Midbrain (tissue), 1 donor: ENCODE measurements around the gene RAPGEF3.
A peak's percentile ranks its signal among the peaks of the same experiment; 100 is the strongest.

Experiments used
- DNase-seq: peaks from one replicate; lab custom pipeline; 2025; lab: John Stamatoyannopoulos, UW

The RAPGEF3 gene

DNA sequence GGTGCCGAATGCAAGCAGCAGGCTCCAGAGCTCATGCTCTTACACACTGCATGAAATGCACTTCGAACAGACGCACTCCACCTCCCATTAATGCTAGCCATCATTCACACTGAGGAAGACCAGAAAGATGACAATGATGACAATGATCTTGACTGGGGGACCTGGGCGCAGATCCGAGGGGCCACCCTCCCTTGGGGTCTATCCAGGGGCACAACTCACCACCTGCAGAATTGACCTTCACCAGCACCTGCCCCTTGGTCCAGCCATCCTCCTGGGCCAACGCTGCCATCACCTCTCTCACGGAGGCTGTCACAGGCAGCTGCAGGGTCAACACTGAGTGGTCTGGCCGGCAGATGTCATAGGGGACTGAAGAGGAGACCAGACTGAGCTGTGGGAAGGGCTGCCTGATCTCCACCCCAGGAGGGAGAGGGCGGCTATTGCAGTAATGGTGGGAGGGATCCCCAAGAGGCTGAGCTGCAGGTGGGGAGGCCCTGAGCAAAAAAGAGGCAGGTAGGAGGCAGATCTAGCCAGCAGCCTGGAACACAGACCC lies 15.3 kb downstream of the RAPGEF3 start:
- no peak for DNase-seq

DNA sequence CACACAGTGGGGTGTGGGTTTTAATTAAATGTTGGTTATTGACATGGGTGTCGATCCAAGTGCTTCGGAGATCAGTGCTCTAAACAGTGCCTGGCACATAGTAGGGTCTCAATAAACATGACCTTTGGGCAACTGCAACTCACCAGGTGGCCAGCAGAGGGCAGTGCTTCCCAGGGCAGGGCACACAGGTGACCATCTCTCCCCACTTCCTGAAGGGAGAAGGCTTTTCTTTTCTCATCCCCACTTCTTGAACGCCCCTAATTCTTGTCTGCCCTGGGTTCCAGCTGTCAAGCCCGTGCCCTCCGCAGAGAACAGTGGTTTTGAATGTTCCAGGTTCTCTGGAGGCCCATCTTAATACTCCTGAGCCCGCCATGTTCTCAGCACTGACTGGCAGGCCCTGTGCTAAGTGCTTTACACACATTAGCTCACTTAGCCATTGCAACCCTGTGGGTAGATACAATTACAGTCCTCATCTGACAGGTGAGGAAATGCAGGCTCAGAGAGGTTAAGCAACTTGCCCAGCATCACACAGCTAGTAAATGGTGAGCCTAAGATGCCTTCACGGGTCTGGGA lies 16.3 kb downstream of the RAPGEF3 start:
- DNase-seq, result no peak

DNA sequence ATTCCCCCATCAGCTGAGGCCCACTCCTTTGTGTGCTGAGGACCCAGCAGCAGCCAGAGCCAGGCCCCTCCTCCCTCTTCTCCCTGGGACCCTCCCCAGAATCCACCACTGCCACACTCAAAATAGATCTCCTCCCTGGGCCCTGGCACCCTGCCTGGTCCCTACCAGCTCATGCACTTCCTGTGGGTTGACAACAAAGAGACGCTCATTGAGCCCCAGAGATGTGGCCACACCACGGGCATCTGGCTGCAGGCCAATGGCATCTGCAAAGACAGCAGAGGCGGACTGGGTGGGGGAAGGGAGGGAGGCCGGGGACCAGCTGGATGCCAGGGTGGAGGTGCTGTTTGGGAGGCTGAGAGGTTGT lies 17.4 kb downstream of the RAPGEF3 start:
- peak; percentile 93 for DNase-seq

DNA sequence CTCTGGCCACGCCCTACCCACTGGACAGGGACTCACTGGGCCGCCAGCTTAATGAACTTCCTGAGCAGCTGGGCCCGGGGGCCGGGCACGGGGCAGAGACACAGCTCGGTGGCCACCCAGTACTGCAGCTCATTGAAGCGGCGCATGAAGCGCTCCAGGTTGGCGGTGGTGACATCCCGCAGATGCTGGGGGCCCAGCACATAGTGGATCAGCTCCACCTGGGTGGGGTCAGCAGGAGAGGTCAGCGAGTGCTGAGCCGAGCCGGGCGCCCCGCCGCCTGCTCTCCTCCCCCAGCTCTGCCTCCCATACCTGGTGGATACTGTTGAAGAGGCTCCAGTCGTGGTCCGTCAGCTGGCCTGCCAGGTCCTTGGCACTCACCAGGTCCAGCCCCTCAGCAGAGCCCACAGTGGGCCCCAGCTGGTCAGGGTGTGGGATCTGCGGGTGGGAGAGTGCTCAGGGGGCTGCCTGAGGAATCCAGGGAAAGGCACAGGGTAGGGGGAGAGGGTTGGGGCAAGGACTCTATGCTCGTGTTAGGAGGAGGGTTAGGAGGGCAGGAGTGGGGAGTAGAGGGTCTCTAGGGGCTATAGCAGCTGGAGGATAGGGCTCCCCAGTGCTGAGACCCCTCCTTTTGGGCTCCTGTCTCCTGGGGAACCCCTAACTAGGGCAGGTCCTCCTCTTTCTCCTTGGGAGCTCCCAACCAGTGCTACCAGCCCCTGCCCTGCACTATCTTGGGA lies 17.9 kb downstream of the RAPGEF3 start:
- DNase-seq, result no peak

DNA sequence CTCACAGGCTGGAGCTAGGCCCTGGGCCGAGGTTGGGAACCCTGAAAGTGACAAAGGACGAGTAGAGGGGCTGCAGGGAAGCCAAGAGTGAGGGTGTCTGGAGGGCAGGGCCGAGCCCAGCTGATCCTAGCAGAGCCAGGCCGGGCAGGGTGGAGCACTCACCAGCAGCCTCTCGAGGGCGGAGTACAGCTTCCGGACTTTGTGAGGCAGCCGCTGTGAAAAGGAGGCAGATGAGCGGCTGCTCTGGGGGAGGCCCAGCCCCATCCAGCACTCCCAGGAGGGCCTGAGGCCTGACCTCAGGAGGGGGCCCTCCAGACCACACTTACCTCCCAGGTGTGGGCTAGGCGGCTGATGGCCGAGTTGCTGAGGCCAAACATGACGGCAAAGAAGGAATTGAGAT lies 18.7 kb downstream of the RAPGEF3 start:
- DNase-seq, result no peak

DNA sequence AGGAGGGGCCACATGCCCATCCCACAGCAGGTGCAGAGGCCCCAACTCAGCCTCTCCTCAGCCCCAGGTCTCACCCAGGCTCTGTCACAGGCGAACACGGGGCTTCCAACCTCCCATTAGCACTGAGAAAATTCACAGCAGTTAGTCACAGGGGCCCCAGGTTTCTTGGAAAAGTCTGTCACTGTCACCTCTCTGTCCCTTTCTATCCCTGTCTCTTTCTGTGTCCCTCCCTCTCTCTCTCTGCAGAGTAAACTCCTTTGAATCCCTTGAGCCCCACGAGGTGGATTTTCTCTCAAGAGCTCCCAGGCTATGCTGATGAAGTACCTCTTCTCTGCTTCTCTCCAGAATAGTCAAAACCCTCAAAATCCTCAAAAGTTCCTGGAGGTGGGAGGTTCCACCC lies 19.4 kb downstream of the RAPGEF3 start:
- DNase-seq, result no peak

DNA sequence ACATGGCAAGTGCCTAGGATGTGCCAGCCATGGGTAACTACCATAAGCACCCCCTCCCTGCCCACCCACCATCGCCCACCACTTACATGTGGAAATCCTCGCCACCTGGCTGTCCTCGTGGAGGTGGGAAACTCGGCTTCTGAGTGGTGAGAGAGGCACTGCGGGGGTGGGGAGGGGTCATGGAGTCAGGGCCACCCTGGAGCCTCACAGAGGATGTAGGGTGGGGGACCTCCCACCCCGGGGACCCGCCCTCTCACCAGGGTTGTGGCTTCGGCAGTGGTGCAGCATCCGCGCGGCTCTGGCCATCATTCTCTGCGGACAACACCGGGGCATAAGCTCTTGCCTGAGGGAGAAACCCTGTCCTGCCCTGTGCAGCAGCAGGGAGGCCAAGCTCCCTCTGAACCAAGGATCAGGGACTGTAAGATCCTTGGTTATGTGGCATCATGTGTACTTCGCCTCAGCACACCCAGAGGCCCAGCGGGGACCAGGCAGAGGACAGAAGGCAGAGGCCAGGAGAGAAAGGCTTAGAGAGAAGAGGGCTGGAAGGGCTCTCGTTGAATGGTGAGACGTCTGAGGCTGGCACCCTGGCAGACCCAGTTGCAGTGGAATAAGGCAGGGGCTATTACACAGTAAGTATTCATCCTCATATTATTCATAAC lies 20.6 kb downstream of the RAPGEF3 start:
- no peak for DNase-seq

DNA sequence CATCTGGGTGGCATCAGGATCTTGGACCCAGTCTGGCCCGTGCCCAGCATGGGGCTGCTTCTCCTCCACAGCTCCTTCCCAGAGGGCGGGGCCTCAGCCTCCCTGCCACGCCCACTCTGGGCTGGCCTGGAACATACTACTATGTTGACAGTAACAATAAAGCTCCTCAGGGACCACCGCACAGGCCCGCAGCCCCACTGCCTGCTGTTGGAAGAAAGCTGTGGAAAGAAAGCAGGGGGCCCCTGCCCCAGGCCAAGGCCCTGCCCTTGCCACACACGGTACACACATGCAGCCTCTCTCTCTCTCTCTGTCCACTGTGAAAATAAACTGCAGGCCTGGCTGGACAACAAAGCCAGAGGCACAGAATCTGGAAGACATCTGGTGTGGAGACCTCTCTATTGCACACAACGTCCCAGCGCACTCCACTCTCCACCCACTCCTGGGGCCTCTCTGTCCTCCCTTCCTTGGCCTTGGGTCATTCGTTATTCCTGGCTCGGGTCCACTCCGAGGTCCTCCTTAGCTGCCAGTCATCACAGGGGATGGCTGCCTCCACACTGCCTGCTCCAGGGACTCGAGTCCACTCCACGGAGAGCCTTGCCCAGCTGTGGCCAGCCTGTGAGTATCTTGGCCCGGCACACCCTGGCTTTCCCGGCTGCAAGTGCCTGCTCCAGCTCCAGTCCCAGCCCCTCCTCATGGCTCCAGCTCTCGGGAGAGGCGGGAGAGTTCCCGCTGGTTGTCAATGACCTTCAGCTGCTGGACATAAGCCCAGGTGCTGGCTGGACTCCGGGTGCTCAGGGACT lies 21.6 kb downstream of the RAPGEF3 start:
- peak; percentile 82 for DNase-seq

DNA sequence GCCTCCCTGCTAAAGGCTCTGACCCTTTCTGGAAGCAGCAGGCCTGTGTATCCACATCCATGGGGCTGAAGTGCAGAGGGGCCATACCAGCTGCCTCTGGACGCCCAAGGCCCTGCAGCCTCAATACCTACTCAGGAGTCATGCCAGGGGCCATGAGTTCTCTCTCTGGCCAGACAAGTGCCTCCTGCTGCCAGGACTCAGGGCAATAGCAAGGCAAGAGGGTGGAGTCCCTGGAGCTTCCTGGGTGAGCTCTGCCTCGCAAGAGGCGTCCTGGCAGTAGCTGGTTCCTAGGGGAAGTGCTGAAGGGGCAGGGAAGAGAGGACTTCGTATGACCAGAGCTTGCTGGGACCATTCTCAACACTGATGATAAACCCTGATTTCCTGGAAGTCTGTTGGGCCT lies 22.5 kb downstream of the RAPGEF3 start:
- no peak for DNase-seq

DNA sequence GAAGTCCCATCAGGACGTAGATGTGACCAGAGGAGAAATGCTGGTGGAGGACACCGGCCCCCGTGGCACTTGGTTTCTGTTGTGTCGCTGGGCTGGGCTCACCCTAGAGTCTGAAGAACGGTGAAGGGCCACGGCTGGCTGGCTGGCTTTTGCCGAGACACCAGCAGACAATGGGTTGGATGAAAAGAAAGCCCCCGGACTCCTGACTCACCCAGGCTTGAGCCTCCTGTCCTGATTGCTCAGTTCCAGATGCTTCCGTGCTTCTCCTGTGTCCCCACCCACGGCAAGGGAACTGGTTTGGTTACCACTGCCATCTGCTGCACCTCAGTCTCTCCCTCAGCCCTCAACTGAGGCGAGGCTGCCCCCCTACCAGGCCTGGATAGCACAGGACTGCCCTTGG lies 23.0 kb downstream of the RAPGEF3 start:
- DNase-seq, result no peak

DNA sequence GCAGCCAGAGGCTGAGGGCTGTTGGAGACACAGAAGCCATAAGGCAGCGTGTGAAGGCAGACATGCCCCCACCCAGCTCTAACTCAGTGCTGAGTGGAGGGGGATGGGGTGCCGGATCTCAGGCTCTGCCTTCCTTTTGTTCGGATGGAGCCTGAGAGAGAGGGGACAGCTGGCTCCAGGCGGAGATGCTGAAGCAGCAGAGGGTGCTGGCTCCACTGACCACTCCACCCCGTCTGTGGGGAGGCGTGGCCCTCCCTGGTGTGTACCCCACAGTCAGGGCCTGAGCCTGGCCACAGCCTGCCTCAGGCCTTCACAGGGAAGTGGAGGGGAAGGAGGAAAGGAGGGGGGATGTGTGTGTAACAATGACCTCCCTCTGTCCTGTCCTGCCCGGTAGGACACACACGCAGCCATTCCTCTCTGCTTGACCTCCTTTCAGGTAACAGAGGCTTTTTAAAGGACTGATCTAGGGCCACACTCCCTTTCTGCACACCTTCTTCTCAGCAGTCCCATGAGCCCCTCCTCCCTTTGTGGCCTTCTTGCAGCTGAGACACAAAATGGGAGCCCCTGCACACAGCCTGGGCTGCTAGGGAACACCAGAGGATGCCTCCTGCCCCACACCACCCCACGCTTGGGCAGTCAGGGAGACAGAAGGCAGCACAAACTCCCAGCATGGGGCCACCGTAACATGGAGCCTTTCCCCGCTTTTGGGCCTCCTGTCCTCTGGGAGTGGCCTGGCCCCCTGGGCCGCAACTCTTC lies 23.8 kb downstream of the RAPGEF3 start:
- peak; percentile 52 for DNase-seq

DNA sequence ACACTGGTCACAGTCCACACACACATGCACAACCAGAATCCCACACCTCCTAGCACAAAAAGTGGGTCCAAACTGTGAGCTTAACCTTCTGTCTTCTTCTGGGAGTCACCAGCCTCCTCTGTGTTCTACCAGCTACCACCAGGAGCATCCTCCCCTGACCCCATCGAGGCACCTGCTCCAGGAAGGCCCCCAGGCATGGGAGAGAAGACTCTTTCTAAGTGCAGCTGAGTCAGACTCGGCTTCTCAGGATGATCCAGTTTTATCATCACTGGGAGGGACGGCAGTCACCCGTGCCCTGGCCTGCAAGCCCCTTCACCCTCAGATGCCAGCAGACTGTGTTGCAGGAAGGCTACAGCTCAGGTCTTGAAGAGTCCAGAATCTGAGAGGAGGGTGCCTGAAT lies 25.5 kb downstream of the RAPGEF3 start:
- DNase-seq, result no peak

DNA sequence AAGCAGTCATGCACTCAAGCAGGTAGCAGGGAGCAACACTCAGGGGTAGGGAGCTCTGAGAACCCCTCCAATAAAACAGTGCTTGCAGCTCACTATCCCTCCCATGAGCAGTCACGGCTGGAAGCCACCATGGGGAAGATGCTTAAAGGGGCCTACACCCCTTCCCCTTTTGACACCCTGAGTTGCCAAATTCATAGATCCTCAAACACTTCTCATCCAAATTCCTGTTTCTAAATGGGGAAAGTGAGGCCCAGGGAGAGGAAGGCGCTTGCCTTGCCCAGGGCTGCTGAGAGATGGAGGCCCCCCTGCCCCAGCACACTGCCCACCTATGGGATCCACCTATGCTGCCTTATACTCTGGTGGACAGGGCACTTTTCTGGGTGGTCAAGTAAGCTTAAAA lies 26.2 kb downstream of the RAPGEF3 start:
- no peak for DNase-seq

DNA sequence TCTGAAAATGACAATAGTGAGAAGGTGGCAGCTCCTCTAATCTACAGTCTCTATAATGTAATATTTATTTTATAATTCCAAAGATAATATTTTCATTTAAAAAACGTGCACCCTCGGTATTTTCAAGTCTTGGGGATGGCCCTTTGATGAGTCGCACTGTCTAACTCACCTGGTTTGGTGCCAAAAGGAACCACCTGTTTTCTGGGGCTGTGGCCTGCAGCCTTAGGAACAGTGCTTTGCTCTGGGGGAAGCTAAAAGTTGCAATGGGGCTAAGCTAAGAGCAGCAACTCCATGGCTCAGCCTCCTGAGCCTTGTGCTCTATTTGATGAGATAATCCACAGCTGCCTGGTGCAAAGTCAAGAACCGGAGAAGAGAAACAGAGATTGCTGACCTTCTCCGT lies 27.0 kb downstream of the RAPGEF3 start:
- no peak for DNase-seq

DNA sequence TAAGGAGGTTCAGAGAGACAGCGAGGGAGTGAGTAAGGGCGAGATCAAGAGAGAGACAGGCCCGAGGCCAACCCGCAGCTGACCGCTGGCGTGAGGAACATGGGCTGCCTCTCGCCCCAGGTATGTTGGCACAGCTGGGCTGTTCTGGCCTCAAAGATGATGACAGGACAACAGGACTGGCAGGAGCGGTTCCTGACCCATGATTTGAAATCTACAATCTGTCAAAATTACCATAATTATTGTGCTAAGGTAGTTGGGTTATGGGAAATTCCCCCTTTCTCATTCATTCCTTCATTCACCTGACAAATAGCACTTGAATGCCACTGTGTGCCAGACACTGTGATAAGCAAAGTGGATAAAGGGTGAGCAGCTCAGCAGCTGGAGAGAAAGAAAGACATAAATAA lies 28.3 kb downstream of the RAPGEF3 start:
- DNase-seq, result no peak

DNA sequence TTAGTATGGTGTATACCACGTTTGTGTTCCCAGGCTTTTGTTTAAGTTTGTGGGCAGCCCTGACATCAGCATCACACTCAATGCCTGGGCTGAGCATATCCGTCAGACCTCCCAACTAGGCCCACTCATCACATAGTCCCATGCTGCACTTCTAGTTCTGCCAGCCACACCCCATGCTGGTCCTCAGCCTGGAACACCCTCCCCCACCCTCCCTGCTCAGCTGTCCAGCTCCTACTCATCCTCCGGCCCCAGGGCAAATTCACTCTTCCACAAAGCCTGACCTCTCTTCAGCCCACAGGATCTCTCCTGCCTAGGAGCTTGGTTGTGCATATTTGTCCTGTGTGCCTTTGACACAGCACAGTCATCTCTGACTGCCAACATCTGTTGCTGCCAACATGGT lies 29.4 kb downstream of the RAPGEF3 start:
- no peak for DNase-seq

DNA sequence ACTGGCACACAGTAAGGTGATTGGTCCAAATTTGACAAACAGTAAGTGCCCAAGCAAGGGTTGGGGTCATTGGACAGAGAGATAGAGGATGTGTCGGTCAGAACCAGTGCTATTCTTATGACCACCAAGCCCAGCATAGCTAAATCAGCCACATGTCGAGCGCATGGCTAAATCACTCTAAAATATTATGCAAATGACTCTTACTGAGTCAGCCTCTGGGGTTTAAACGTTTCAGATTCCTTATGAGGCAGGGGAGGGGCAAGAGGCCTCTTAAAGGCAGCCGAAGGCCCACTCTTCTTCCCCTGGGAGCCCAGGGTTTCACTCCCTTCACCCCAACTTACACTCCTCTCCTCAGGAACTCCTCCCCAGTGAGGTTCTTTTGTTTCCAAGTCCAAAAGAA lies 32.8 kb downstream of the RAPGEF3 start:
- DNase-seq, result no peak

DNA sequence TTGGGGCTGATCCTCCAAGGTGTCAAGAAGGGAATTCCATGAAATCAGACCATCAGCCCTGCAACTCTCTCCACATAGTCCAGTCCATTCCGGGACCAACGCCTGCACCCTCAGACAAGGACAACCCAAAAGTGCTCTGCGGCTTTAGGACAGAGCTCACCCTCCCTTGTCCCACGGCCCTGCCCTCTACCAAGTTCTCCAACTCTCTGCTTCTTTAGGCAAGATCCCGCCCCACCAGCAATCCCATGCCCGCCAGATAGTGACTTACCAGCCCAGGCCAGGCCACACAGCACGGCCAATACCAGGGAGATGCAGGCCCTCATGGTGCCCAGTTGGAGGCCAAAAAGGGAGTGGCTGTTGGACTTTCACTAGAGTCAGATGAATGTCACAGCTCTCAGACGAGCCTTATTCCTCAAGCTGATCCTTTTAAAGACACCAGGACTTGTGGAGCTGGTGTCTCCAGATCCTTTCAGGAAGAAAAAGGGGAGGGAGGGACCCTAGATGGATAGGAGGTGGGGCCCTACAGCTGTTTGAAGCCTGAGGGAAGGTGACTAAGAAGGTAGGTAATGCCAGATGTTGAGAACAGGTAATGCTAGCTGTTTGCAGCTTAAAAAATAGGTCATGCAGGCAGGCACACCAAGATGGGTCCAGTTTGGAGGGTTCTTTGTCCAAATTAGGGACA lies 33.4 kb downstream of the RAPGEF3 start, which contains the start of gene ENDOU:
TSS of gene ENDOU (minus strand) at position 400 of the 682 bp plus-strand sequence. CDS start at position 323, 77 bp downstream.
- DNase-seq, result no peak

DNA sequence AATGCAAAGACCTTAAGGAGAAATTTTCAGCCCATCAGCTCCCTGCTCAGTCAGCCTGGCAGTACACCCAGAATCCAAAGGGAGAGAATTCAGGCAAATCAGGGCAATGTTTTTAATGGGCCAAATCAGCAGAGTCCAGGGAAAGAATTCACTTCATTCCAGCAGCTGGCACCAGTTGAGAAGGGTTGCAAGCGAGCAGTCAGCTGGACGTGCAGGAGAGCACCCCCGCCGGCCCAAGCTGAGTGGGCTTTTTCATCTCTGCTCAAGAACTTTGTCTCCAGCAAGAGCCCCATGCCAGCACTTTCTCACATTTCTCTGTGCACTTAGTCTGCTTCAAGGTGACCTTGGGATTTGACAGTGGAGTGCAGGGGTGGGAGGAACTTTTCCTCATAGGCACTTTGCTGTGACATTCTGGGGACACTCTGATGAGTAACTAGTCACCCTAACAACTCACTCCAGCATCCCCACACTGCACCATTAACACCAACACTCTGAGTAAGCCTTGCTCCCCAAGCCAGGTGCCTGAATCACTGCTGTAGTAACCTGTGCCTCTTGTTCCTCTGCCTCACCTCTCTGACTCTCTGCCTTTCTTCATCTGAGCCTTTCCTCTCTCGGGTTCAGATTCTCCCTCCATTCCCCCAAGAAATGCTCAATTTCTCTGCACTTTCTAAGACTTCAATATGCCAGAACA lies 35.6 kb downstream of the RAPGEF3 start:
- peak; percentile 65 for DNase-seq

DNA sequence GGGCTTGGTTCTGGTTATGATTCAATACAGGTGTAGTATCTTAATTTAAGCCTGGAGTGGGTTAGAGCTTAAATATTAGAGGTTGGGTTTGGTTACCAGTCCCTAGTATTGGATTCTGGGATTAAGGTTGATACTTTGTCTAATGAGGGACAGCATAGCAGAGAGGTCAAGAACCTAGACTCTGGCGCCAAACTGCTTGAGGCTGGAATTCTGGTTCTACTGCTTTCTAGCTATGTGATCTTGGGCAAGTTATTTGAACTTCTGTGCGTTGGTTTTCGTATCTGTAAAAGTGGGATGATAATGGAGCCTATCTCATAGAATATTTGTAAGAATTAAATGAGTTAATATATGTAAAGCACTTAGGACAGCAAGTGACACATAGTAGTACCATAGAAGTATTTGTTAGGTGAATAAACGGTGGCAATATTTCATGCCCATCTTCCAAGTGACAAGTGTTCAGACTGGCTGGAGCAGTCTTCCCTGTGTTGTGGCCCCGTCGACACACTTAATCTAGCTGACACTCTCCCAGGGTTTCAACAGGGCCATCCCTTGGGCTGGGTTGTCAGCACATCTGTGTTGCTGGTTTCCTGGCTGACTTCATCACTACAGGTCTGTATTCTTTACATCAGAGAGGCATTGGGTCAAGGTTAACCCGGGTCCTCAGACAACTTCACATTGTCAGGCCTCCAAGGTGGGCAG lies 36.4 kb downstream of the RAPGEF3 start:
- DNase-seq, result no peak
